Thoracic aorta (tissue), 2 donors: ENCODE measurements around the gene ITGA6. TPM values are rescaled to one million over a fixed set of nuclear protein-coding genes. Genes with fewer than 3 reads are reported as not detected.

Experiments used
- ATAC-seq: fragments of 150-250 bp; one replicate; pipeline ENCODE4 v1.8.0; 2017; ENCODE audit warnings: low read depth; ENCODE audit not compliant: insufficient number of reproducible peaks, low FRiP score
- DNase-seq: peaks from one replicate; pipeline ENCODE4 v3.0.0-alpha.2; 2020; ENCODE audit warnings: low spot score
- H3K27ac ChIP-seq, 2 donors: fragments of 200-600 bp; sonication (generic); 1 replicate in 1 of 2; 2 replicates in 1 of 2; pipeline ENCODE4 v1.5.1; 2016; ENCODE audit warnings: mild to moderate bottlenecking in 2 of 2, moderate library complexity in 2 of 2
- H3K27me3 ChIP-seq: fragments of 200-600 bp; sonication (generic); replicated peaks from 2 replicates; pipeline ENCODE4 v1.6.0; 2016; ENCODE audit warnings: mild to moderate bottlenecking; ENCODE audit not compliant: insufficient read depth
- H3K36me3 ChIP-seq: fragments of 200-600 bp; sonication (generic); one replicate; pipeline ENCODE4 v1.5.1; 2016
- H3K4me1 ChIP-seq, 2 donors: fragments of 200-600 bp; sonication (generic); 1 replicate in 1 of 2; 2 replicates in 1 of 2; pipeline versions ENCODE4 v1.5.1 to v1.6.0; 2016; ENCODE audit warnings: low read depth in 2 of 2, mild to moderate bottlenecking in 1 of 2; ENCODE audit not compliant: control insufficient read depth in 1 of 2
- H3K4me3 ChIP-seq: fragments of 200-600 bp; sonication (generic); 2 replicates; pipeline ENCODE4 v1.5.1; 2016; ENCODE audit warnings: mild to moderate bottlenecking
- H3K9me3 ChIP-seq: fragments of 200-600 bp; sonication (generic); 2 replicates; pipeline ENCODE4 v1.5.1; 2016
- total RNA-seq, 2 donors: library from RNA; depleted of rRNA; stranded (reverse); fragments of >200 nt; gene quantifications; one replicate each; pipeline versions ENCODE4 v1.1.0 to v1.2.3, GENCODE V29; 2016
- TF ChIP-seq, protein P1 (sequence below): fragments of 200-600 bp; sonication (generic); IDR thresholded peaks from one replicate; pipeline ENCODE4 v1.5.1; 2019; ENCODE audit warnings: antibody characterized with exemption

Gene ITGA6
- total RNA-seq, 2 donors from 2014 or later, result 20.2 to 27.3 TPM

GRCh38 chr2:172484253-172484652 is 56.9 kb downstream of the ITGA6 start:
- Histone ChIP-seq H3K27ac (no peak overlapping the region), H3K27me3 (no peaks in the 10 kb centered on the region), H3K9me3 (no peaks in the 10 kb centered on the region), H3K4me3 (no peak overlapping the region), H3K4me1 (no peaks in the 10 kb centered on the region), H3K36me3 (no peaks in the 10 kb centered on the region)
- DNase-seq (no peak), ATAC-seq (no peak)
- TF ChIP-seq, protein P1, sequence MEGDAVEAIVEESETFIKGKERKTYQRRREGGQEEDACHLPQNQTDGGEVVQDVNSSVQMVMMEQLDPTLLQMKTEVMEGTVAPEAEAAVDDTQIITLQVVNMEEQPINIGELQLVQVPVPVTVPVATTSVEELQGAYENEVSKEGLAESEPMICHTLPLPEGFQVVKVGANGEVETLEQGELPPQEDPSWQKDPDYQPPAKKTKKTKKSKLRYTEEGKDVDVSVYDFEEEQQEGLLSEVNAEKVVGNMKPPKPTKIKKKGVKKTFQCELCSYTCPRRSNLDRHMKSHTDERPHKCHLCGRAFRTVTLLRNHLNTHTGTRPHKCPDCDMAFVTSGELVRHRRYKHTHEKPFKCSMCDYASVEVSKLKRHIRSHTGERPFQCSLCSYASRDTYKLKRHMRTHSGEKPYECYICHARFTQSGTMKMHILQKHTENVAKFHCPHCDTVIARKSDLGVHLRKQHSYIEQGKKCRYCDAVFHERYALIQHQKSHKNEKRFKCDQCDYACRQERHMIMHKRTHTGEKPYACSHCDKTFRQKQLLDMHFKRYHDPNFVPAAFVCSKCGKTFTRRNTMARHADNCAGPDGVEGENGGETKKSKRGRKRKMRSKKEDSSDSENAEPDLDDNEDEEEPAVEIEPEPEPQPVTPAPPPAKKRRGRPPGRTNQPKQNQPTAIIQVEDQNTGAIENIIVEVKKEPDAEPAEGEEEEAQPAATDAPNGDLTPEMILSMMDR, result no peak

- no peaks in the 10 kb centered on the region for H3K36me3 ChIP-seq
- H3K4me3 ChIP-seq, result no peak overlapping the region
- TF ChIP-seq, protein P1, result no peak
- DNase-seq (no peak), ATAC-seq (no peak)
- H3K4me1 ChIP-seq, result no peaks in the 10 kb centered on the region
- H3K9me3 ChIP-seq, result no peaks in the 10 kb centered on the region
- H3K27ac ChIP-seq, result no peak overlapping the region
- H3K27me3 ChIP-seq, result no peaks in the 10 kb centered on the region
Measured at GRCh38 chr2:172484706-172485105, 57.3 kb downstream of the ITGA6 start.

DNA sequence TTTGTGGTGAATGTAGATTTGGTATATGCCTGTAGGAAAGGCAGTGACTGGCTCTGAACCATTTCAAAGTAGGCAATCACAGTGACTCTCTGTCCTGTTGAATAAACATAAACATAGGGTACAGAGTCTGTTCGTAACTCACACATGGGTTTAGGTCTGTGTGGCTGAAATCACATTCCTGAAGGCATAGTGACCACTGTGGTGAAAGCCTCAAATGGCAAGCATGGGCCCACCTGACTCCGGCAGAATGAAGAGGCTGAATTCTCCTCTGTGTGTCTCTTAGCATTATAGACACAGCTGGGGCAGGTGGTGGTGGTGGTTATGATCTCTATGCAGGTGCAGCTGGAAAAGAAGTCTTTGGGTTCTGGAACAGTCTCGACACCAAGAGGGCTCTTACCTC is 61.2 kb downstream of the ITGA6 start:
- Histone ChIP-seq H3K27me3 (no peaks in the 10 kb centered on the region), H3K9me3 (no peaks in the 10 kb centered on the region), H3K27ac (no peak overlapping the region), H3K4me1 (no peaks in the 10 kb centered on the region), H3K36me3 (no peaks in the 10 kb centered on the region), H3K4me3 (no peak overlapping the region)
- DNase-seq, result no peak
- TF ChIP-seq, protein P1, result no peak
- no peak for ATAC-seq

DNA sequence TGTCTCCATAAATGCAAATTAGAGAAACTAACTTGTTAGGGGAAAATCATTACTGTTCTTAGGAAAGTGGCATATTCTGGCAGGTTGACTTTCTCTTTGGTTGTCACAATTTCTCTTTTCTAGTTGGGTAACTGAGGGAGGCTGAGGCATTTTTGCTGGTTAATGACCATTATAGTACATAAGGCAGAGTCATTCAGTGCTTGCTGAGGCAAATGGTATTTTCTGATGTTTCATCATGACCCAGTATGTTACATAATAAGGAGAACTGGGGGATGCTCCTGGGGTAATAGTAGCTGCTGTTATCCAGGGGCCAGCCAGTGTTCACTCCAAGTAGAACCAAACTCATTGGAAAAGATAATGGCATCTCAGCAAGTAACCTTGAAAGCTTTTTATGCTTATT is 62.3 kb downstream of the ITGA6 start:
- Histone ChIP-seq H3K4me3 (no peak overlapping the region), H3K4me1 (no peaks in the 10 kb centered on the region), H3K27ac (no peak overlapping the region), H3K36me3 (no peaks in the 10 kb centered on the region), H3K27me3 (no peaks in the 10 kb centered on the region), H3K9me3 (no peaks in the 10 kb centered on the region)
- ATAC-seq (no peak), DNase-seq (no peak)
- TF ChIP-seq, protein P1, result no peak

GRCh38 chr2:172496160-172496608 is 68.8 kb downstream of the ITGA6 start:
- ATAC-seq, result no peak
- DNase-seq, result no peak

More at GRCh38 chr2:172496160-172496608, 68.8 kb downstream of the ITGA6 start:
- H3K36me3 ChIP-seq, result no peaks in the 10 kb centered on the region
- H3K9me3 ChIP-seq, result no peaks in the 10 kb centered on the region
- TF ChIP-seq, protein P1, result no peak
- H3K4me1 ChIP-seq, result no peaks in the 10 kb centered on the region
- H3K27me3 ChIP-seq, result no peaks in the 10 kb centered on the region
- no peak overlapping the region for H3K4me3 ChIP-seq
- no peak overlapping the region for H3K27ac ChIP-seq
